GM21447 (cell line): Measurements from ENCODE around the gene MAP3K4.
A peak's percentile ranks its signal among the peaks of the same experiment; 100 is the strongest.

Experiments used
- ATAC-seq: cut with Tn5 transposase; IDR thresholded peaks from one replicate; pipeline ENCODE4 v1.9.1; 2021; ENCODE audit not compliant: unreplicated experiment

Gene MAP3K4

DNA sequence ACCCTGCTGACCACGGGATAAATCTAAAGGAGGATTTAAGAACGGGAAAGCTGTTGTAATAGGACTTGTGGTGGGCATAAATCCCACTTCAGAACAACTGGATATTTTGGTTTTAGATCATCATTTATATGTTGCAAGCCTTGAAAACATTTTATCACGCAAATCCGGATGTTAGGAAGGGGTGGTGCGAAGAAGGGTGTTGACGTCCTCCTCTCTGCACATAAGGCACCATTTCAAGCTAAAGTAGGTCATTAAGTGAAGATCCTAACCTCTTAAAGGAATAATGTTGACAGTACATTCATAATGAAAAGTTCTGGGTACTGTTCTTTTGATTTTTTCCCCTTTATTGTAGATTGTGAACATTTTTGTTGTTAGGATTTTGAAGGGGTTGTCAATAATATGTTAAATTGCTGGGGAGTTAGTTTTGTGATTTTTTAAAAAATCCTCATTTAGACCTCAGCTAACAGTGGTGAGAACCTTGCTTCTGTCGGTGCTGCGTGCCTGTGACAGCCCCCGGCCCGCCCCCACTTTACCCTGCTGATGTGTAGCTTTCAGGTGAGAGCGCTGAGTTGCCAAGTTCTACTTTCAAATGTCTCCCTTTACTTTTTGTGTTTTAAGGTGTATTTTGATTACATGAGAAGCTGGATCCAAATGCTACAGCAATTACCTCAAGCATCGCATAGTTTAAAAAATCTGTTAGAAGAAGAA, 88.8 kb downstream of the MAP3K4 start:
- ATAC-seq, result no peak

GRCh38 chr6:161082215-161082614, 90.6 kb downstream of the MAP3K4 start:
- ATAC-seq, result peak; percentile 66

DNA sequence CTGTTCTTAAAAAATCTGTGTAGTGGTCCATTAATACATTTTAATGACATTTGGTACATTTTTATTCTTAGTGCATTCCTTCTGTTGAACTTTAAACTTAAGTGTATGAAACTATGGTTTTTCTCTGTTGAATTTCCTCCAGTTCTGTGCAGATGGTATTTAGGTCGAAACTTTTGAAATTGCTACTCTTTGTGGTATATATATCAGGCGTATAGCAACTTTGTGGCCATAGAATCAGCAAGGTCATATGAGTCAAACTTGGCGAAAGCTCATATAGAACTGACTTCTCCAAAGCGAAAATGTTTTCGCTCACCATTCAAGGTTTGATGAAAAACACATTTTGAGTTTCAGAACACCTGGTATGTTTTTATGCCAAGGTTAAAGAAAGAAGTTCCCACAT, 93.7 kb downstream of the MAP3K4 start:
- ATAC-seq, result no peak

GRCh38 chr6:161088676-161089328, 97.2 kb downstream of the MAP3K4 start:
- ATAC-seq, result no peak

- ATAC-seq, result no peak
These were observed 99.6 kb downstream of the MAP3K4 start for GRCh38 chr6:161091151-161091550.

DNA sequence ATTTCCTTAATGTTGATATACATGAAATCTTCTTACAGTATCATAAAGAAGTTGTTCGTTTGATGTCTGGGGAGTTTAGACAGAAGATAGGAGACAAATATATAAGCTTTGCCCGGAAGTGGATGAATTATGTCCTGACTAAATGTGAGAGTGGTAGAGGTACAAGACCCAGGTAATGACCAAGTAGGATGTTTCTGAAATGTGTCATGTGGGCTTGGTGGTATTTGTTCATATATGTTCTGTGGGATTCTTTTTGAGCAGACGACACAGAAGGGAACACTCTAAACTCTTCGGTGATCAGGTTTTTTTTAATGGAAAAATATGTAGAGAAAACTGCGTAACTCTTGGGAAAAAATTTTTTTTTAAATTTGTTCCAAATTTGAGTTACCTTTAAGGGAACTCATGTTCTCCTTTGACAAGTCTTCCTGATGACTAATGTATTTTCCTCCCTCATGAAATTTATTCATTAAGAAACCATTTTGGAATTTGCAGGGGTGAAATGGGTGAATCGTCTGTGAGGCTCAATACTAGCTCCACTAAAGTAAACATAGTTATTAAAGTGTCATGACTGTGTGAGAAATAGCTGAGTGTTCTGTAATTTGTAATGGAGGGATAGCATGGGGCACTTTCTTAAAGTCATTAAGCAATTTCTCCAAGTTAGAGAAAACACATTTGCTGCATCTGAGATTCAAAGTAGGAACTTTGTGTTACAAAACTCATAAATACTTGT, 100.6 kb downstream of the MAP3K4 start:
- no peak for ATAC-seq

- ATAC-seq, result no peak
These were observed 103.4 kb downstream of the MAP3K4 start for GRCh38 chr6:161094955-161095354.

- no peak for ATAC-seq
These were observed 104.3 kb downstream of the MAP3K4 start for GRCh38 chr6:161095916-161096315.

DNA sequence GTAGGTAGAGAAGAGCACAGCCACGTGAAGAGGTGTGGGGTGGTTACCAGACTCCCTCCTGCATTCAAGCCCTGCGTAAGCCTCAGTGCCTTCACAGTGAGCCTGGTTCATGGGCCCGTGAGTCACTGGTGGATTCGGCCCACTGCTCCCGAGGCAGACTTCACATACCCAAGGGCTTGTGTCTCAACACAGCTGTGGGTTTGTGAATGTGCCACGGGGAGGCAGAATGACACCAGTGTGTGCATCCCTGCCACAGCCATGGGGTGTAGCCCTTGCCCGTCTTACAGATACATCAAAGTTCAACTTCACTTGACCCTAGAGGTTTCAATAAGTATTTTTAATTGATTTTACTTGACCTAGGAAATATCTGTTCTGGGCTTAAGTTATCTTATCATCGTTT, 108.5 kb downstream of the MAP3K4 start:
- ATAC-seq, result no peak

DNA sequence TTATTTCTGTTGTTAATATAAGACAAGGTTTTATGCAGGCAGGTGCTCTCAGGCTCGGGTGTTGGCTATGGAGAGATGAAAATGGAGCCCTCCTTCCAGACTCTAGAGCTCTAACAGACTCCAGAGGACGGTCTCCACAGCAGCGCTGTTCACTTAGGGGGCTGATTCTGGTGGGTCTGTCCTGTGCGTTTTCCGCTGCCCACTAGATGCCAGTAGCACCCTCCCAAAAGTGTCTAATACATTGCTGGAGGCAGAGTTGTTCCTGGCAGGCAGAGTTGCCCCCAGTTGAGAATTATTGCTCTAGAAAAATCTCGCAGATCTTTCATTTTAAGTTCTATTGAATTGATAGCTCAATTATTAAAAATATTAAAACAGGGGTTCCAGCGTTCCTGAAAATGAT, 109.9 kb downstream of the MAP3K4 start:
- ATAC-seq, result no peak

DNA sequence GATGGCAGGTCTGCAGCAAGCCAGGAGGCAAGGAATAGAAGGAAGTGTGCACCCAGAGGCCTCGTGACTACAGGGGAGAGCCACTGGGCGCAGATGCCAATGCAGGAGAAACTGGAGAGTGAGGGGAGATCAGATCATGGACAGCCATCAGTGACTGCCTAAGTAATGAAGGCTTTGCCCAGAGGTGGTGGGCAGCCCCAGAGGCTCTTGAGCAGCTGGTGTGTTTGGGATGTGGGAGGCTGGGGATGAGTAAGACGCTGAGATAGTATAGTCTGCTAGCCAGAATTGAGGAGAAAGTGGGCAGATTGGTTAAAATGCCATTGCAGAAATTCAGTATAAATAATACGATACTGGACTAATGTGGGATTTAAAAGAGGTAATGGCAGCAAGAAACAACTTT, 111.9 kb downstream of the MAP3K4 start:
- no peak for ATAC-seq

GRCh38 chr6:161104966-161105365, 113.4 kb downstream of the MAP3K4 start:
- ATAC-seq, result no peak

- ATAC-seq, result no peak
These were observed 113.8 kb downstream of the MAP3K4 start for GRCh38 chr6:161105408-161105807.

- no peak for ATAC-seq
These were observed 116.5 kb downstream of the MAP3K4 start for GRCh38 chr6:161107779-161108730.

GRCh38 chr6:161108916-161109315, 117.3 kb downstream of the MAP3K4 start:
- ATAC-seq, result no peak

GRCh38 chr6:161109366-161109765, 117.8 kb downstream of the MAP3K4 start:
- ATAC-seq, result no peak

- ATAC-seq, result no peak
These were observed 118.6 kb downstream of the MAP3K4 start for GRCh38 chr6:161110028-161110779.

- no peak for ATAC-seq
These were observed 119.7 kb downstream of the MAP3K4 start for GRCh38 chr6:161111261-161111660.

GRCh38 chr6:161115468-161115867, 123.9 kb downstream of the MAP3K4 start:
- no peak for ATAC-seq

- no peak for ATAC-seq
These were observed 125.0 kb downstream of the MAP3K4 start for GRCh38 chr6:161116554-161116953.
